OCI-LY1 (cell line): ENCODE results near the gene ATF6.

ENCODE experiments used
- H2AFZ ChIP-seq: fragments of 200-600 bp; sonication (generic), shearing (Covaris generic); 2 replicates; pipeline ENCODE4 v1.6.0; 2014; ENCODE audit warnings: antibody characterized with exemption, mild to moderate bottlenecking, low read length
- H3F3A ChIP-seq: fragments of 200-600 bp; sonication (generic), shearing (Covaris generic); 2 replicates; pipeline ENCODE4 v1.6.0; 2014; ENCODE audit warnings: mild to moderate bottlenecking, antibody characterized with exemption, low read length, moderate library complexity; ENCODE audit not compliant: insufficient read depth
- H3K27ac ChIP-seq: fragments of 200-600 bp; sonication (generic); 2 replicates; pipeline ENCODE4 v1.5.1; 2014; ENCODE audit warnings: low read length, mixed run types, mild to moderate bottlenecking, low read depth; ENCODE audit not compliant: poor library complexity, severe bottlenecking
- H3K27me3 ChIP-seq: fragments of 200-600 bp; sonication (generic); 2 replicates; pipeline ENCODE4 v1.6.0; 2014; ENCODE audit warnings: antibody characterized with exemption, mild to moderate bottlenecking, low read length, moderate library complexity; ENCODE audit not compliant: insufficient read depth
- H3K36me3 ChIP-seq: fragments of 200-600 bp; sonication (generic); 2 replicates; pipeline ENCODE4 v1.6.1; 2014; ENCODE audit warnings: mild to moderate bottlenecking, antibody characterized with exemption, low read length, moderate library complexity, mixed read lengths; ENCODE audit not compliant: insufficient read depth
- H3K4me1 ChIP-seq: fragments of 200-600 bp; sonication (generic); 2 replicates; pipeline ENCODE4 v1.5.1; 2014; ENCODE audit warnings: mild to moderate bottlenecking, low read length, moderate library complexity; ENCODE audit not compliant: insufficient read depth, severe bottlenecking
- H3K4me2 ChIP-seq: fragments of 200-600 bp; sonication (generic), shearing (Covaris generic); 2 replicates; pipeline ENCODE4 v1.6.1; 2014; ENCODE audit warnings: low read length
- H3K4me3 ChIP-seq: fragments of 200-600 bp; sonication (generic); 2 replicates; pipeline ENCODE4 v1.5.1; 2014; ENCODE audit warnings: low read length, low read depth, mild to moderate bottlenecking, mixed read lengths; ENCODE audit not compliant: poor library complexity, severe bottlenecking
- H3K79me2 ChIP-seq: fragments of 200-600 bp; shearing (Covaris generic); 2 replicates; pipeline ENCODE4 v1.6.1; 2016; ENCODE audit warnings: mixed run types, low read length, mixed read lengths; ENCODE audit not compliant: insufficient read depth
- H3K9ac ChIP-seq: fragments of 200-600 bp; sonication (generic), shearing (Covaris generic); 2 replicates; pipeline ENCODE4 v1.6.1; 2014; ENCODE audit warnings: mild to moderate bottlenecking, low read length, mixed read lengths
- H3K9me2 ChIP-seq: fragments of 200-600 bp; sonication (generic), shearing (Covaris generic); 2 replicates; pipeline ENCODE4 v1.6.1; 2014; ENCODE audit warnings: low read depth, mild to moderate bottlenecking, low read length, mixed read lengths
- H3K9me3 ChIP-seq: fragments of 200-600 bp; shearing (Covaris generic); 2 replicates; pipeline ENCODE4 v1.6.1; 2014; ENCODE audit warnings: low read length, mixed read lengths
- H4K20me1 ChIP-seq: fragments of 200-600 bp; sonication (generic), shearing (Covaris generic); 2 replicates; pipeline ENCODE4 v1.6.0; 2016; ENCODE audit warnings: mild to moderate bottlenecking, low read length; ENCODE audit not compliant: insufficient read depth
- EZH2 ChIP-seq: fragments of 200-600 bp; sonication (generic), shearing (Covaris generic); IDR thresholded peaks from 2 replicates; pipeline ENCODE4 v1.8.0; 2017; ENCODE audit warnings: borderline replicate concordance, mixed run types, mild to moderate bottlenecking, antibody characterized with exemption, low read length, moderate library complexity, mixed read lengths
- TF ChIP-seq, protein P1 (sequence below): fragments of 200-600 bp; sonication (generic), shearing (Covaris generic); IDR thresholded peaks from 2 replicates; pipeline ENCODE4 v1.5.1; 2017; ENCODE audit warnings: mild to moderate bottlenecking, antibody characterized with exemption, low read length, moderate library complexity, mixed read lengths

ATF6 gene

DNA sequence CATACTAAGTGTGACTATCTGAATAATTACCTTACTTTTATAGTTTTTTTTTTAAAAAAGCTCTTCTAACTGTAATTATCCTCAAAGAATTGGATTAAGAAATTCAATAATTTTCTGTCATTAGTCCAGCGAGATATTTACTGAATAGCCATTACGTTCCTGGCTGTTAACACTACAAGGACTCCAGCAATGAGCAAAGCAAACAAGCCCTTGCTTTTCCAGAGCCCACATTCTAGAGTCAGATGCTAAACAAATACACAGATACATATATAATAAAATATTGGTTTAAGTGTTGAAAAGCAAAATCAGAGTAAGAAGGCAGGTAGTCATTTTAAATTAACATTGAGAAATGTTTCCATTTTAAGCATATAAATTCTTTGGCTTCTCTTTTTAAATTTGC, 118.4 kb downstream of the ATF6 start:
- Histone ChIP-seq H3K79me2 (no peaks in the 10 kb centered on the region), H3K4me1 (no peaks in the 10 kb centered on the region), H3K27ac (no peak overlapping the region)

DNA sequence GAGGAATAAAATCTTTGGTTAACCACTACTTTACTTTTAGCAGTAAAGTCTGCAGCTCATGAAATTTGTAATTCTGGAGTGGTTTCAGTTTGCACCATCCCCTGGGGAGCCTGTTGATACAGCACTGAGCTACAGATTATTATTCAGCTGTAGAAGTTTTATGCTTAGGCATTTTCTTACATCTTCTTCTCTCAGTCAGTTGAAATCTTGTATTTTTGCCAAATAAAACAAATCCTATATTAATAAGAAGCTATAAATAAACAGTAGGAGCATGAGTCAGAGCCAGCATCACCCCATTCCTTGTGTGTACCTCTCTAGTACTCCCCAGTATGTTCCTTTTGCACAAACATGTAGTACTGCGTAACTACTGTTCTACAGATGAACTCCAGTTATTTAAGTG, 118.9 kb downstream of the ATF6 start:
- no peaks in the 10 kb centered on the region for H3F3A ChIP-seq
- no peak overlapping the region for H3K9ac ChIP-seq
- no peaks in the 10 kb centered on the region for H3K4me1 ChIP-seq
- no peaks in the 10 kb centered on the region for H3K27me3 ChIP-seq
- H3K79me2 ChIP-seq, result no peaks in the 10 kb centered on the region
- peaks cover 5% of the 10 kb centered on the region; the same call in 1 of the 2 replicates for H3K36me3 ChIP-seq
- H3K4me3 ChIP-seq, result no peak overlapping the region
- H3K27ac ChIP-seq, result no peak overlapping the region
- no peaks in the 10 kb centered on the region for H4K20me1 ChIP-seq
- no peaks in the 10 kb centered on the region for H3K9me3 ChIP-seq
- no peaks in the 10 kb centered on the region for H3K9me2 ChIP-seq
- H3K4me2 ChIP-seq, result no peak overlapping the region
- no peak overlapping the region for H2AFZ ChIP-seq
- no peak for TF ChIP-seq EZH2
- TF ChIP-seq, protein P1, sequence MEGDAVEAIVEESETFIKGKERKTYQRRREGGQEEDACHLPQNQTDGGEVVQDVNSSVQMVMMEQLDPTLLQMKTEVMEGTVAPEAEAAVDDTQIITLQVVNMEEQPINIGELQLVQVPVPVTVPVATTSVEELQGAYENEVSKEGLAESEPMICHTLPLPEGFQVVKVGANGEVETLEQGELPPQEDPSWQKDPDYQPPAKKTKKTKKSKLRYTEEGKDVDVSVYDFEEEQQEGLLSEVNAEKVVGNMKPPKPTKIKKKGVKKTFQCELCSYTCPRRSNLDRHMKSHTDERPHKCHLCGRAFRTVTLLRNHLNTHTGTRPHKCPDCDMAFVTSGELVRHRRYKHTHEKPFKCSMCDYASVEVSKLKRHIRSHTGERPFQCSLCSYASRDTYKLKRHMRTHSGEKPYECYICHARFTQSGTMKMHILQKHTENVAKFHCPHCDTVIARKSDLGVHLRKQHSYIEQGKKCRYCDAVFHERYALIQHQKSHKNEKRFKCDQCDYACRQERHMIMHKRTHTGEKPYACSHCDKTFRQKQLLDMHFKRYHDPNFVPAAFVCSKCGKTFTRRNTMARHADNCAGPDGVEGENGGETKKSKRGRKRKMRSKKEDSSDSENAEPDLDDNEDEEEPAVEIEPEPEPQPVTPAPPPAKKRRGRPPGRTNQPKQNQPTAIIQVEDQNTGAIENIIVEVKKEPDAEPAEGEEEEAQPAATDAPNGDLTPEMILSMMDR, result no peak

More for the DNA sequence above, 118.4 kb downstream of the ATF6 start:
- Histone ChIP-seq H3K27me3 (no peaks in the 10 kb centered on the region), H2AFZ (no peak overlapping the region), H3K4me3 (no peak overlapping the region), H3K9me3 (no peaks in the 10 kb centered on the region), H3K4me2 (no peak overlapping the region), H3K36me3 (peaks cover 5% of the 10 kb centered on the region; the same call in 1 of the 2 replicates), H3F3A (no peaks in the 10 kb centered on the region), H4K20me1 (no peaks in the 10 kb centered on the region), H3K9ac (no peak overlapping the region), H3K9me2 (no peaks in the 10 kb centered on the region)
- TF ChIP-seq, protein P1, result no peak
- TF ChIP-seq EZH2, result no peak

DNA sequence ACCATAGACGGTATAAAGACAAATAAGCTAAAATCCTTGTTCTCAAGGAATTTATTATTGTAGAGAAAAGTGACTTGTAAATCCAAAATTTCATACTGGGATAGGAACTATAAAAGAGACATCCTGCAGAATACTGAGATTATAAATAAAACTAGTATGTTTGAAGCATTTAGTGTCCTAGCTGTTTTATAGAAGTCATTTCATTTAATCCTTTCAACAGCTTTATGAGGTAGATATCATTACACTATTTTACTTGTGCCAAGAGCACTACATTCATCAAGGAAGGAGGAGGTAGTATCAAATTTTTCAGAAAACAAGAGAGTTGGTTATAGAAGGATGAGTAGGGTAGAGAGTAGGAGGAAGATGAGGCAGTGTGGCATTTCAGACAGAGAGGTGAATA, 119.6 kb downstream of the ATF6 start:
- H3K4me2 ChIP-seq, result no peak overlapping the region
- no peaks in the 10 kb centered on the region for H3K79me2 ChIP-seq
- H3K4me3 ChIP-seq, result no peak overlapping the region
- H3K27me3 ChIP-seq, result no peaks in the 10 kb centered on the region
- H3K4me1 ChIP-seq, result no peaks in the 10 kb centered on the region
- no peak overlapping the region for H2AFZ ChIP-seq
- H3K9me3 ChIP-seq, result no peaks in the 10 kb centered on the region
- peaks cover 5% of the 10 kb centered on the region; the same call in 1 of the 2 replicates for H3K36me3 ChIP-seq
- no peaks in the 10 kb centered on the region for H3K9me2 ChIP-seq
- no peaks in the 10 kb centered on the region for H4K20me1 ChIP-seq
- no peak overlapping the region for H3K27ac ChIP-seq
- no peak overlapping the region for H3K9ac ChIP-seq
- no peak for TF ChIP-seq EZH2
- TF ChIP-seq, protein P1, result no peak
- no peaks in the 10 kb centered on the region for H3F3A ChIP-seq
